ENCODE data around the gene PNPT1.

The PNPT1 gene

DNA sequence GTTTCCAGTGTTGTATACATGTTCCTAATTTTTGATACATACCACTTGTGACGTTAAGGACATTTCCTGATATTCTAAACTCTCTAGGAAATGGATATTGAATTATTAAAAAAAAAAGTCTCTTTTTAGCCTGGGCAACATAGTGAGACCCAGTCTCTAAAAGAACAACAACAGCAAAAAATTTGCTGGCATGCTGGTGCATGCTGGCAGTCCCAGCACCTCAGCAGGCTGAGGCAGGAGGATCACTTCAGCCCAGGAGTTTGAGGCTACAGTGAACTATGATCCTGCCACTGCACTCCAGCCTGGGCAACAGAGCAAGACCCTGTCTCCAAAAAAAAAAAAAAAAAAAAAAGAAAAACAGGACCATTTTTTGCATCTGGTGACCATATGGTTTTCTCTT lies 65.7 kb downstream of the PNPT1 start:
- Histone ChIP-seq H3K9me3 (ENCODE audit: severe bottlenecking) (no peaks in the 10 kb centered on the region), H3K4me1 (ENCODE audit: insufficient read depth, poor library complexity, severe bottlenecking) (no peaks in the 10 kb centered on the region), H3K27me3 (ENCODE audit: insufficient read depth, poor library complexity, severe bottlenecking) (no peaks in the 10 kb centered on the region), H3K27ac (ENCODE audit: poor library complexity, severe bottlenecking) (no peak overlapping the region), H3K4me3 (ENCODE audit: severe bottlenecking) (no peak overlapping the region), H3K36me3 (ENCODE audit: low read depth) (peaks cover 6% of the 10 kb centered on the region; the same call in 1 of the 2 replicates)
- TF ChIP-seq CTCF (IDR thresholded peaks at IDR 0.05; ENCODE audit: poor library complexity, severe bottlenecking) = no peak
- ATAC-seq (ENCODE audit: low read depth) (no peak), DNase-seq (ENCODE audit: low spot score) (no peak)

DNA sequence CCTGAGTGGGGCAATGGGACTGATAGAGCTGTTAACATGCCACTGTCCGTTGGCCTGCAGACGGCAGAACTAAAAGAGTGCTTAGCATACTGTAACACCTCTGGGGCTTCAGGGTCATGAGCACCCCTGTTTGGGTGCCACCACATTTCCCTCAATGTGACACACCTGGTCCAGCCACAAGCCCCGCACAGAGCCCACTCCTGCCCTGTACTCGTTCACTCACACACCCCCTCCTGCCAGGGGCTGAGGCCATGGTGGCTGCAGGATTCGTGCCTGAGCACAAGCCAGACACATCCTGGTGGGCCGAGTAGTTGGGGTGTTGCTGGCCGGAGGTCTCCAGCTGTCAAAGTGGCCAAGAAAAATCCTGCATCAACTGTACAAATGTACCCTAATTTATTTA lies 71.8 kb downstream of the PNPT1 start:
- TF ChIP-seq CTCF (IDR thresholded peaks at IDR 0.05; ENCODE audit: poor library complexity, severe bottlenecking) = no peak
- H3K27me3 ChIP-seq (ENCODE audit: insufficient read depth, poor library complexity, severe bottlenecking) = no peaks in the 10 kb centered on the region
- H3K4me1 ChIP-seq (ENCODE audit: insufficient read depth, poor library complexity, severe bottlenecking) = peaks cover 4% of the 10 kb centered on the region
- H3K9me3 ChIP-seq (ENCODE audit: severe bottlenecking) = no peaks in the 10 kb centered on the region
- DNase-seq (ENCODE audit: low spot score) = no peak
- no peak overlapping the region for H3K27ac ChIP-seq (ENCODE audit: poor library complexity, severe bottlenecking)
- no peaks in the 10 kb centered on the region for H3K36me3 ChIP-seq (ENCODE audit: low read depth)
- ATAC-seq (ENCODE audit: low read depth) = no peak
- H3K4me3 ChIP-seq (ENCODE audit: severe bottlenecking) = no peak overlapping the region

DNA sequence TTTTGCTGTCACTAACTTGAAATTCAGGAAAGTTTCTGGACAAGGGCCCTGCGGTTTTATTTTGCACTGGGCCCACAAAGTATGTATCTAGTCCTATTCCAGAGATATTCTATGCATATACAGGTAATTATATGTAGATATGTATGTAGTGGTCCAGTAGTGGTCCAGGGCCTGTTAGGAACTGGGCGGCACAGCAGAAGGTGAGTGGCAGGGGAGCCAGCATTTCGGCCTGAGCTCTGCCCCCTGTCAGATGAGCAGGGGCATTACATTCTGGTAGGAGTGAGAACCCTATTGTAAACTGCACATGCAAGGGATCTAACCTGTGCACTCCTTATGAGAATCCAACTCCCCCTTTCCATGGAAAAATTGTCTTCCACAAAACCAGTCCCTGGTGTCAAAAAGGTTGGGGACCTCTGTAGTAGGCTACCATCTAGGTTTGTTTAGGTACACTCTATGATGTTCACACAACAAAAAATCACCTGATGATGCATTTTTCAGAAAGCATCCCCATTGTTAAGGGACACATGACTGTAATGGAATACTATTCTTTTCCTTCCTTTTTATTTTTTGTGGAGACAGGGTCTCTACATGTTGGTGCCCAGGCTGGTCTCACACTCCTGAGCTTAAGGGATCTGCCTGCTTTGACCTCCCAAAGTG lies 73.4 kb downstream of the PNPT1 start:
- DNase-seq (ENCODE audit: low spot score) = no peak
- Histone ChIP-seq H3K36me3 (ENCODE audit: low read depth) (peaks cover 2% of the 10 kb centered on the region), H3K27ac (ENCODE audit: poor library complexity, severe bottlenecking) (no peak overlapping the region), H3K27me3 (ENCODE audit: insufficient read depth, poor library complexity, severe bottlenecking) (no peaks in the 10 kb centered on the region), H3K4me3 (ENCODE audit: severe bottlenecking) (no peak overlapping the region), H3K4me1 (ENCODE audit: insufficient read depth, poor library complexity, severe bottlenecking) (peaks cover 7% of the 10 kb centered on the region), H3K9me3 (ENCODE audit: severe bottlenecking) (no peaks in the 10 kb centered on the region)
- TF ChIP-seq CTCF (IDR thresholded peaks at IDR 0.05; ENCODE audit: poor library complexity, severe bottlenecking) = no peak
- ATAC-seq (ENCODE audit: low read depth) = no peak

DNA sequence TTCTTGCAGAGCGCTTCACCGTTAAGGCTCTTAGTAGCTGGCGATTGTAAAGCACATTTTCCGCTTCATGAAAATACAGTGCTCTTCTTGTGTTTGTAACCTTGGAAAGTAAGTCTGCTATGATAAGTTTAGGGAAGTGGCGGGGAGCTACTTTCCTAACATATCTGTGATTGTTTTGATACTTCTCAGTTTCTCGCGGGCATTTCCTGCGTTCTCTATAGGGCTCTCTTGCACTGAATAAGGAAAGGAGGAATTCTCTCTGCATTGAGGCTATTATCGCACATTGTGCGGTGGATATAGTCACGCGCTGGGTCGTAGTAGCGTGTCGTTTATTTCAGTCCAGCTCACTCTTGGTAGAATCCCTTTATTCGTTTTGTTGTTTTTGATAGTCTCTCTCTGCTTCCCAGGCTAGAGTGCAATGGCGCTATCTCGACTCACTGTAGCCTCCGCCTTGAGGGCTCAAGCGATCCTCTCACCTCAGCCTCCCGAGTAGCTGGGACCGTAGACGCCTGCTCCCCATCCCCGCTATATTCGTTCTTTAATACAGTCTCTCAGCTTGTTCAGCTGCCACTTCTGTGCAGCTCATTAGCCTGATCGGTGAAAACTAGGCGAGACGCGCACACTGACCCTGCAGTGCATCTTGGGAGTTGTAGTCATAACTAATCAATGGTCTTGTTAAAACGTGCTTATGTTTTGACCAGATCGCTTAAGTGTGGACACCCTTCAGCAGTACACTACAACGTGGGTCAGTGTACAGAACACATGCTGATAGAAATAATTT lies 75.2 kb downstream of the PNPT1 start:
- H3K27ac ChIP-seq (ENCODE audit: poor library complexity, severe bottlenecking) = peak overlapping the region; percentile 77
- no peak for TF ChIP-seq CTCF (IDR thresholded peaks at IDR 0.05; ENCODE audit: poor library complexity, severe bottlenecking)
- H3K9me3 ChIP-seq (ENCODE audit: severe bottlenecking) = no peaks in the 10 kb centered on the region
- peaks cover 20% of the 10 kb centered on the region for H3K36me3 ChIP-seq (ENCODE audit: low read depth)
- peaks cover 13% of the 10 kb centered on the region for H3K4me1 ChIP-seq (ENCODE audit: insufficient read depth, poor library complexity, severe bottlenecking)
- ATAC-seq (ENCODE audit: low read depth) = peak; percentile 31
- no peaks in the 10 kb centered on the region for H3K27me3 ChIP-seq (ENCODE audit: insufficient read depth, poor library complexity, severe bottlenecking)
- no peak for DNase-seq (ENCODE audit: low spot score)
- H3K4me3 ChIP-seq (ENCODE audit: severe bottlenecking) = peak overlapping the region; percentile 82

GRCh38 chr2:55618025-55618274 lies 75.7 kb downstream of the PNPT1 start:
- Histone ChIP-seq H3K4me1 (ENCODE audit: insufficient read depth, poor library complexity, severe bottlenecking) (peaks cover 13% of the 10 kb centered on the region), H3K4me3 (ENCODE audit: severe bottlenecking) (peak overlapping the region; percentile 82), H3K27me3 (ENCODE audit: insufficient read depth, poor library complexity, severe bottlenecking) (no peaks in the 10 kb centered on the region), H3K9me3 (ENCODE audit: severe bottlenecking) (no peaks in the 10 kb centered on the region), H3K36me3 (ENCODE audit: low read depth) (peaks cover 23% of the 10 kb centered on the region), H3K27ac (ENCODE audit: poor library complexity, severe bottlenecking) (peak overlapping the region; percentile 77)
- no peak for DNase-seq (ENCODE audit: low spot score)
- no peak for TF ChIP-seq CTCF (IDR thresholded peaks at IDR 0.05; ENCODE audit: poor library complexity, severe bottlenecking)
- no peak for ATAC-seq (ENCODE audit: low read depth)
